AG09319 (cell line): ENCODE data around the gene NSG1.
"Not testable (repeated sequence)": the region's sequence is repeated elsewhere in the genome, so short reads cannot be mapped to it uniquely, and the experiment has no call there.

Experiments
- DNase-seq: peaks from one replicate; pipeline ENCODE4 v3.0.0-alpha.2; 2010; ENCODE audit warnings: low read depth; ENCODE audit errors: extremely low read depth
- CTCF ChIP-seq: IDR thresholded peaks from 2 replicates; pipeline ENCODE4 v1.5.1; 2011; ENCODE audit warnings: low read depth, mild to moderate bottlenecking, inconsistent platforms, low read length, moderate library complexity

NSG1 gene

GRCh38 chr4:4417886-4418285 lies 31.0 kb downstream of the NSG1 start:
- DNase-seq: no peak
- TF ChIP-seq CTCF: no peak

DNA sequence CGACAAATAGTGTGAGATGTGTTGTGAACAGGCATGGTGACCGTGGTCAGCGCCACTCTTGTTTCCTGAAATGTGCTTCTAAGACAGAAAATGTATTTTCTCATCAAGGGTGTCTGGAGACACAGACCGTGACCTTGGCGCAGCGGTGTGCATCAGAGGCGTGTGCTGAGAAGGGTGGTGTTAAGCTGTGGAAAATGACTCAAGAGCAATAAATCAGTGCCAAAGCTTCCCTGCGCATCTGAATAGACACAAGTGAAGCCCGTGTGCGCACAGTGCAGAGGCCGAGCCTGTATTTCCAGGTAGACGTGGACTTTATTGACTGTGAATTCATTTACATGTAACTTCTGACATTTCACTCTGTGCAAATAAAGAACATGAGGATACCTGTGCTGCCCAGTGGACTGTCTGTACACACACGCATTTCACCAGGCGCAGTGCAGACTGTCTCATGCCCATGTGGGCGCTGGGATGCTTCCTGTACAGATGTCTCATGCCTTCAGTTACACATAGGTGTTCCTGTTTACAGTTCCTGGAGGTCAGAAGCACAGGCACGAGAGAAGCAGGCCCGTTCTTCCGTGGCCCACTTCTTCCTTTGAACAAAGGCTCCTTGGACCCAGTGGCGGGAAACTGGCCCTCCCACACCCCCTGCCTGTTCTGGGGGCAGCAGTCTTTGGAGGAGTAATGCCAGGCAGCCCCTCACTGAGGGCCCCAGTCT lies 31.9 kb downstream of the NSG1 start:
- no peak for DNase-seq
- no peak for TF ChIP-seq CTCF

- no peak for TF ChIP-seq CTCF
- no peak for DNase-seq
These were observed 33.0 kb downstream of the NSG1 start for GRCh38 chr4:4419896-4420295.

GRCh38 chr4:4420421-4420820 lies 33.5 kb downstream of the NSG1 start:
- DNase-seq: no peak
- no peak for TF ChIP-seq CTCF

DNA sequence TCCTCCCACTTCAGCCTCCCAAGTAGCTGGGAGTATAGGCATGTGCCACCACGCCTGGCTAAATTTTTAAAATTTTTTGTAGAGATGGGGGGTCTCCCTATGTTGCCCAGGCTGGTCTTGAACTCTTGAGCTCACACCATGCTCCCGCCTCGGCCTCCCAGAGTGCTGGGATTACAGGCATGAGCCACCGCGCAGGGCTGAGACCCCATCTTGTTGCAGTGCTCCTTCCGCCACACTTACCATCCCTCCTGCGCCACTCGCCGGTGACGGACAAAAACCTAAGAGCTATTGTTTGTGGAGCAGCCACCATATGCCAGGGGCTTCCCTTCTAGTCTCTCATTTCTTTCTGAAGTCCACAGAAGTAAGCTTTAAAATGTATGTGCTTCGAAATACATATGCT lies 34.5 kb downstream of the NSG1 start:
- no peak for DNase-seq
- TF ChIP-seq CTCF: no peak

DNA sequence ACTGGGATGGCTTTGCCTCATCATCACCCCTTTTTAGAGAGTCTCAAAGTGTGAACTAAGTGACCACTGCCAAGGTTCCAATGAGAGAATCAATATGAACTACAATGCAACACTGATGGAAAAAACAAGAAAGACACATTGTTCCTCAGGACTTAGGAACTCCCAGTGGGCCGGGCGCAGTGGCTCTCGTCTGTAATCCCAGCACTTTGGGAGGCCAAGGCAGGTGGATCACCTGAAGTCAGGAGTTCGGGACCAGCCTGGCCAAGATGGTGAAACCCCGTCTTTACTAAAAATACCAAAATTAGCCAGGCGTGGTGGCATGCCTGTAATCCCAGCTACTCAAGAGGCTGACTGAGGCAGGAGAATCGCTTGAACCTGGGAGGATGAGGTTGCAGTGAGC lies 35.2 kb downstream of the NSG1 start:
- not testable (repeated sequence) for DNase-seq

DNA sequence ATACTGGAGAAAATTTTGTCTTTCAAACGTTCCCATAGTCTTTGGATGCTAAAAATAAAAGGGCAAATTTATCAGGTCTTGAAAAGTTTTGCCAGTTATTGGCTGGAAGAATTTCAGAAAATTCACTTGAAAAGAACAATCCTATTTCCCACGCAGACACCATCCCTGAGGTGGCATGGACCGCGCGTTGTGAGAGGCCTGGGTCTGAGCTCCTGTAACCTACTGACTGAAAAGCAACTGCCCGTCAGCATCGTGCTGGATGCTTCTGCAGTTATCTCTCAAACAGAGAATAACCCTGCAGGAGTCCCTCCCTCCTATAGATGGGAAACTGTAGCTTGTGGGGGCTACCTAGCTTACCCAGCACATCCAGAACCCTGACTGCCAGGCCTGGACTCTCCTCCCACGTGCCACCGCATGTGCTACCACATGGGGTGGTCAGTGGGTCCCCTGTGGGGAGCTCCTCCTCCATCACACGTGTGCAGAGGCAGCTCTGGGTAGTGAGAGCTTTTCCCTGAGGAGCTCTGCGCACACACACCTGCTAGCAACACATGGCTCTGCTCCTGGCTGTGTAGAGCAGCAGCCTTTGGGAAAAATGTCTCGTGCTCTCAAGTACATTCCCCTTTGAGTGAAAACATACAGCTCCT lies 36.1 kb downstream of the NSG1 start:
- no peak for TF ChIP-seq CTCF
- no peak for DNase-seq
